HG02623 (cell line): ENCODE data around the gene ZNF821.
"Not testable (repeated sequence)": the region's sequence is repeated elsewhere in the genome, so short reads cannot be mapped to it uniquely, and the experiment has no call there.

Experiments used
- ATAC-seq: cut with Tn5 transposase; IDR thresholded peaks from one replicate; pipeline ENCODE4 v1.9.1; 2021; ENCODE audit warnings: moderate library complexity; ENCODE audit not compliant: unreplicated experiment

Gene ZNF821

DNA sequence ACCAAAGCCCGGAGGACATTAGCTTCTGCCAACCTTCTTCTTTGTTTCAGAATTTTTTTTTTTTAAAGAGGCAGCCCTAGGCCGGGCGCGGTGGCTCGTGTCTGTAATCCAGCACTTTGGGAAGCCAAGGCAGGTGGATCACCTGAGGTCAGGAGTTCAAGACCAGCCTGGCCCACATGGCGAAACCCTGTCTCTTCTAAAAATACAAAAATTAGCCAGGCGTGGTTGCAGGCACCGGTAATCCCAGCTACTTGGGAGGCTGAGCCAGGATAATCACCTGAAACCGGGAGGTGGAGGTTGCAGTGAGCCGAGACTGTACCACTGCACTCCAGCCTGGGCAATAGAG is 66.9 kb downstream of the ZNF821 start:
- ATAC-seq = peak; percentile 8

DNA sequence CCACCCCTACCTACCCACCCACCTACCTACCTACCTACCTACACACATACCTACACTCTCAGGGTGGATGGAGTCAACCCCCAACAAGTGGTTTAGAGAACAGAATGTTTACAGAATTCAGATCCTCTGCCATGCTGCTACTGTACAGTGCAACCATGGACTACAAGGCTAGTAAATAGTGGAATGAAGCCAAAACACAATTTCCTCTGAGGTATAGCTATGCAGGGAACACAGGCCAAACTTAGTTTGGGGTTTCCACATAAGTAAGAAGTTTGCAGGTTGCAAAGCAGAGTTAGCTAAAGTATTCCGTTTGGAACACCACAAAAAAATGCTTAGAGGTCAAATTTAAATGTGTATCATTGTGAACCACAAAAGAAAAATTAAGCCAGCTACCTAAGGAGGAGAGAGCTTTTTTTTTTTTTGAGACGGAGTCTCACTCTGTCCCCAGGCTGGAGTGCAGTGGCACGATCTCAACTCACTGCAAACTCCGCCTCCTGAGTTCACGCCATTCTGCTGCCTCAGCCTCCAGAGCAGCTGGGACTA is 72.7 kb downstream of the ZNF821 start:
- ATAC-seq = no peak

DNA sequence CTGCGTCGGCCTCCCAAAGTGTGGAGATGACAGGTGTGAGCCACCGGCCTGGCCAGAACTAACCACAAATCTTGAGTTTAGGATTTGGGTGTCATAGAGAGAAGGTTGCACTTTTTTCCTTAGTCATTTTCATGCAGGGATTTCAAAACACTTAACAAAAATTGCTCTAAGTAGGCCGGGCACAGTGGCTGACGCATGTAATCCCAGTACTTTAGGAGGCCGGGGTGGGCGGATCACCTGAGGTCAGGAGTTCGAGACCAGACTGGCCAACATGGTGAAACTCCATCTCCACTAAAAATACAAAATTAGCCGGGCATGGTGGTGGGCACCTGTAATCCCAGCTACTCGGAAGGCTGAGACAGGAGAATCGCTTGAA is 73.8 kb downstream of the ZNF821 start:
- not testable (repeated sequence) for ATAC-seq
